NCI-H2196 treated with DMSO at 0.1 percent for 48 hours (cell line): ENCODE measurements around the gene FILIP1.

ENCODE experiments used
- DNase-seq: peaks from one replicate; lab custom pipeline; 2025; ENCODE audit not compliant: unreplicated experiment; lab: John Stamatoyannopoulos, UW

Gene FILIP1, protein sequence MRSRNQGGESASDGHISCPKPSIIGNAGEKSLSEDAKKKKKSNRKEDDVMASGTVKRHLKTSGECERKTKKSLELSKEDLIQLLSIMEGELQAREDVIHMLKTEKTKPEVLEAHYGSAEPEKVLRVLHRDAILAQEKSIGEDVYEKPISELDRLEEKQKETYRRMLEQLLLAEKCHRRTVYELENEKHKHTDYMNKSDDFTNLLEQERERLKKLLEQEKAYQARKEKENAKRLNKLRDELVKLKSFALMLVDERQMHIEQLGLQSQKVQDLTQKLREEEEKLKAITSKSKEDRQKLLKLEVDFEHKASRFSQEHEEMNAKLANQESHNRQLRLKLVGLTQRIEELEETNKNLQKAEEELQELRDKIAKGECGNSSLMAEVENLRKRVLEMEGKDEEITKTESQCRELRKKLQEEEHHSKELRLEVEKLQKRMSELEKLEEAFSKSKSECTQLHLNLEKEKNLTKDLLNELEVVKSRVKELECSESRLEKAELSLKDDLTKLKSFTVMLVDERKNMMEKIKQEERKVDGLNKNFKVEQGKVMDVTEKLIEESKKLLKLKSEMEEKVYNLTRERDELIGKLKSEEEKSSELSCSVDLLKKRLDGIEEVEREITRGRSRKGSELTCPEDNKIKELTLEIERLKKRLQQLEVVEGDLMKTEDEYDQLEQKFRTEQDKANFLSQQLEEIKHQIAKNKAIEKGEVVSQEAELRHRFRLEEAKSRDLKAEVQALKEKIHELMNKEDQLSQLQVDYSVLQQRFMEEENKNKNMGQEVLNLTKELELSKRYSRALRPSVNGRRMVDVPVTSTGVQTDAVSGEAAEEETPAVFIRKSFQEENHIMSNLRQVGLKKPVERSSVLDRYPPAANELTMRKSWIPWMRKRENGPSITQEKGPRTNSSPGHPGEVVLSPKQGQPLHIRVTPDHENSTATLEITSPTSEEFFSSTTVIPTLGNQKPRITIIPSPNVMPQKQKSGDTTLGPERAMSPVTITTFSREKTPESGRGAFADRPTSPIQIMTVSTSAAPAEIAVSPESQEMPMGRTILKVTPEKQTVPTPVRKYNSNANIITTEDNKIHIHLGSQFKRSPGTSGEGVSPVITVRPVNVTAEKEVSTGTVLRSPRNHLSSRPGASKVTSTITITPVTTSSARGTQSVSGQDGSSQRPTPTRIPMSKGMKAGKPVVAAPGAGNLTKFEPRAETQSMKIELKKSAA (N-terminal part only)

DNA sequence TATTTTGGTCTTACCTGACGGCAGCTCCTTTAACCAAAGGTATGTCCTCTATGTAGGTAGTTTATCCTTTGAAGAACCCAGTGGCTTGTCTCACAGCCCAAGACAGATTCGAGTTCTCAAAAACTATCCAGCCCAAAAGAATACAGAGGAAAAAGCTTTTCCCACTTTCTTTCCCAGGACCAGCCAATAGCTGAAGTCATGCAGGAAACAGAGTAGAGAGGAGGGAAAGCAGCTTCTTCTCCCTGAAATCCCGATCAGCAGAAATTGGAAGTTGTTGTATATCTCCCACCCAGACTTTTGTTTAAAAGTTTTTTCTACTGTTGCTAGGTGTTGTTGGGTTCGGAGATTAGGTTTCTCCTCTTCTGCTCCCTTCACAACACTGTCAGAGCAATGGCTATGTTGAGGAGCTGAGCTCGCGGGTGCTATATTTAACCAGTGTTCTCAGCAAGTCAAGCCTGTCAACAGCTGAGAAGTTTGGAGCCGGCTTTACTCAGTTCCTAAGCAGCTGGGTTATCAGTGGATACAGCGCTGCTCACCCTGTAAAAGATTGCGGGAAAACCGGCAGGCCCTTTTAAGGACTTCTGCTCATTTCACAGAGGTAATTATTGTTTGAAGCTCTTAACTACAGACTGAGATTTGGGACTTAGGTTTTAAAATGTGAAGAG lies at the start of gene FILIP1:
Gene FILIP1, minus strand, starts transcription at position 401 of the 665 bp plus-strand sequence. CDS start 78,828 bp downstream, outside the sequence.
- no peak for DNase-seq

DNA sequence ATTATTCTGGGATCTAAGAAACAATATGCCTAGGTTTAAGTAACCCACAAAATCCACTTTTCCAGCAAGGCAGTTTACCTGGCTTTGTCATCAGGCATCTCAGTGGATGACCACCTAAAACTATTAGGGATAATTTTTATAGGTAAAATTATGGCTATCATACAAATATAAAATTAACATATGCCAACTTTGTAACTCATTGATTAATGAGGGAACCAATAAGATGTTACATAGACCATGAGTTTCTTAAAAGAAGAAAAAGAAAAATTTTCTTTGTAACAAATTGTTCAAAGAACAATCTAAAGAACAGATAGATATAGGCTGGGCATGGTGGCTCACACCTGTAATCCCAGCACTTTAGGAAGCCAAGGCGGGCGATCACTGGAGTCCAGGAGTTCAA lies 49.7 kb upstream of the FILIP1 start:
- DNase-seq: no peak

DNA sequence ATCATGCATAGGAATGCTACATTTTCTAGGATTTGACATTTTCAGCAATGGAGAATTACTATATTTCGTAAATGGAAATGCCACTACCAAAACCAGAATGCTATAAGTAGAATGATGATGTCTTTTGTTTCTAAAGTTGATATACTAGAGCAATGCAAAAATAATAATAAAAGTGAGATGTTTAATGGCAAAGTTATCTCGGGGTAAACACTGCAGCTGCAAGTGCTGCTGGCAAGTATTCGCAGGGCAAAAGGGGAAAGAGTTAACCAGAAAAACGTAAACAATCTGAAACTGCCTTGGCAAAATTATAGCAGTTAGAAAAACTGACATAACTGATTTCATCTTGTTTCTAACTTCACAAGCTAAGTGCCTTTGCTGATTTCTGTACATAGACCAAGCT lies 45.5 kb upstream of the FILIP1 start:
- DNase-seq: no peak

DNA sequence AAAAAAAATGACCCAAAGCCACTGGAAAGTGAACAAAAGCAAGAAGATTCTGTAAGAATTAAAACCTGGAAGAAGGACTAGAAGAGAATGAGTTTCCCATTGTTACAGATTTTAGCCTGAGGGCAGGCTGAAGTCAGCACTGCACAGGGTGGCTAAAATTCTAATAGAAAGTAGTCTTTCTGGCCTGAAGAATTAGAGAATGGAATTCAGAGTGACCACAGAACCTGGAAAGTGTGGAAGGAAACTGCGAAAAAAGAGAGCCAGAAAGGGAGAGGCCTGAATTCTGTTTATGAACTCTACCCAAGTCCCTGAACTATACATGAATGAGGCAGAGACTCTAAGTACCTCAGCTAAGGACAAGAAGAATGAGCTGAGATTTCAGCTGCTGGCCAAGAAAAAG lies 38.9 kb upstream of the FILIP1 start:
- no peak for DNase-seq

DNA sequence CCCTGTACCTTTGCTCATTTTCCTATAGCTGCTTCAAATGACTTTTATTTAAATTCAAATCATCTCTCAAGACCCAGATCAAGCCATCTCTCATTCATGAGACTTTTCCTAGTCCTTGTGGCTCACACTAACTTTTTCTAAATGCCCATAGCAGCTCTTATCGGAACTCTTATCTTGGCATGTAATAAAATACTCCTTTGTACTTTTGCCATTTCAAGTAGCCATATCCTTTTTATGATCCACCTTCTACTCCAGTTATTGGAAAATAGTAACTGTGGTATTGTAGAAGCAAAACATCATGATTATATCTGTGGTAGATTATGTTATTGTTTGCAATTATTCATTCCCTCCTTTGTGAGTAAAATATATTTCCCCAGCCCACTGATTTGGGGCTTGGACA lies 37.6 kb upstream of the FILIP1 start:
- DNase-seq: no peak

DNA sequence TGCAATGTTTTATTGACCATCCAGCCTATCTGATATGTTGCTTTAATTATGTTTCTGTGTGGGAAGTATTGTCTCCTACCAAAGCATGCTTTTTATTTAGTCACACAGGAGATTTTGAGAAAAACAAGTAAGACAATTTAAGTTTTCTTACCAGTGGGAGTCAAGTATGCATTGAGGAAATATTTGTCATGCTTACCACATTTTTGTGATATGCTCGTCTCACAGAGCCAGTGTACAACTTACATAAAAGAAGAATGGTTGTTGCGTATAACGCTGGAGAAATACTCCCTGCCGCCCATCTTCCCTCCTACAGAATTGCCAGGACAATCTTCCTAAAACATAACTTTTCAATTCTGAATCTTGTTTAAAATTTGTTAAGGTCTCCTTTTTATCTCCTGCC lies 37.1 kb upstream of the FILIP1 start:
- DNase-seq: no peak

DNA sequence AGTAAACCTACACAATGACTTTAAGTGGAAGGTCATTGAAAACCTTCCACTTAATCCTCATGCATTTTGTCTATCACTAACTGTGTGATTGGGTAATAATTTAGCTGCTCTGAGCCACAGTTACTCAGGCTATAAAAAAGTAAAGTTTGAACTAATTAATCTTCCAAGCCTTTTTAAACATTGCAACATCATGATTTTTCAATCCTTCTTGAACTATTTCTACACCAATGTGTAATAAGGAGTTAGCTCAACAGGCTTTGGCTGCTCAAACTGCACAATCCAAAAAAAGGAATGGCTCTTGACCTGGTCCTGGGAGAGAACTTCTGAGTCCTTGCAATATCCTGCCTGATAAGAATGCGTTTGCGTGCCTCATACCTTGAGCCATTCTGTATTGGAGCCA lies 34.8 kb upstream of the FILIP1 start:
- DNase-seq: no peak

DNA sequence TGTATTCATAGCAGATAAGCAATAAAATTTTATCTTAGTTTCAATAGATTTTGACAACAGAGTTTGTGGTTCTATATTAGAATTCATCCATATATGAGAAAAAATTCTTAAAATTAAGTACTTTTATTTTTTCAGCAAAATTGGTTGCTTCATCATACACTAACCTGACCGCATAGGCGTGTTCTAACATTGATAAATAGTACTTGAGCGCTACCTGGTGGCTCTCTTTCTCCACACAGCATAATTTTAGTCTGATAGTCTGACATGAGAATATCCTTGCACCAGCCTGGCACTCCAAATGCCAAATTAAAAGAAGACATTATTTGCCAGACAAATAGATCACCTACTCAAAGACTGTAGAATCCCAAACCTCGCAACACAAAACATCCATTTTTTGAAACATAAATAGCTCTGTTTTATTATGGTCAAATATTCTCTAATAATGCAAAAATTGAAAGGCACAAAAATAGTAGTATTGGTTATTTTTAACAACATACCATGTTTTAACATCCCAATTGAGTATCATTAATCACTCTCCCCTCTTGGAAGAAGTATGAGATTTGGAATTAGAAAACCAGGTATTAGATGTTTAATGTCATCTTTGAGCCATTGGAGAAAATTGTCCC lies 33.0 kb upstream of the FILIP1 start:
- DNase-seq: peak; percentile 10

DNA sequence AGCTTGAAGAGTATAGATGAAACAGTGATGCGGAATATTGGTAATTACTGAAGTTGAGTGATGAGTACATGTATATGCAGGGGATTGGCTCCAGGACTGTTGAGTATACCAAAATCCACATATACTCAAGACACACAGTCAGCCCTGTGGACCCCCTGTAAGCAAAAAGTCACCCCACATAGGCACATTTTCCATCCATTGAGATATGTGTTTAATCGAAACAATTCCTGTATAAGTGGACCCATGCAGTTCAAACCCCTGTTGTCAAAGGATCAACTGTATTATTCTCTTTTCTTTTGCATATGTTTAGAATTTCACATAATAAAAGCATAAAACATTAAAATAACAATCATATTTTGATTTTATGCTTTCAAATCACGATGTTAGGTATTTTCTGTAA lies 32.1 kb upstream of the FILIP1 start:
- no peak for DNase-seq

DNA sequence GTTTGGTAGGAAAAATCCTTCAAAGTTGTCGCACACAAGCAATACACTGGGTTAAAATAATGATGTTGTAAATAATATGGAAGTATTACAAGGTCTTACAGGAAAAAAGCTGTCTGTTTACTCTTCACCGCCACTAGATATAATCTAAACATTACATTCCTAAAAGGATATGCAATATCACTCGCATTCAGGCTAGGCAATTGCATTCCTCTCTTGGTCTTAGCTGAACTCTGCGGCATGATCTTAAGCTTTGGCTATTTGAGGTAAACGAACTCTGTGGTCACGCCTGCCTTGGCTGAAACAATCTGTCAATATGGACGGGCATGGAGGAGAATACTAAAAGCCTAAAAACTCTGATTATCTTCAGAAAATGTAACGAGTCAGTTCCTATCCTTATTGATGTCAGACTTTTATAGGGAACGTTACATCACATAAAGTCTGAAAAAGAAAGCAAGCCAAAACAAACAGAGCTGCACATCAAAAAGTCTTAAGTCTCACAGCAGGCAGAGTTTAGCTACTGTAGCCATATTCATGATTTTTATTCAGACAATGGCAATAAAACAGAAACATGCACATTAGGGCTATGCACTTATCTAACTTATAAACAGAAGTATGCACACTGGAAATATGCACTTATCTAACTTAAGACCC lies 30.8 kb upstream of the FILIP1 start:
- no peak for DNase-seq

DNA sequence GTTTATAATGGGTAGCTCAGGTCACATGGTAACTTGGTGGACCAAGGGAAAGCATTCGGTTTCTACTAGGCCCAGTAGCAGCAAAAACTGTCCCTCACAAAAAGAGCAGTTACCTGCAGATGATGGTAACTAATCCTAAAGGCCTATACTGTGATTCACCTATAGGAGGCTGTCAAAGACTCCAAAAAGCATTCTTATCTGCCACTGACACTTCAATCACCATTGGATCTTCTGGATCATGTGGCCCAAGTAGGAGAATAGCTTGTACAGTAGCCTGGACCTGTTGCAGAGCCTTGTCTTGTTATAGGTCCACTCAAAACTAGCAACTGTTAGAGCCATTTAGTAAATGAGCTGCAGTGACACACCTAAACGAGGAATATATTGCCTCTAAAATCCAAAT lies 23.2 kb upstream of the FILIP1 start:
- no peak for DNase-seq

DNA sequence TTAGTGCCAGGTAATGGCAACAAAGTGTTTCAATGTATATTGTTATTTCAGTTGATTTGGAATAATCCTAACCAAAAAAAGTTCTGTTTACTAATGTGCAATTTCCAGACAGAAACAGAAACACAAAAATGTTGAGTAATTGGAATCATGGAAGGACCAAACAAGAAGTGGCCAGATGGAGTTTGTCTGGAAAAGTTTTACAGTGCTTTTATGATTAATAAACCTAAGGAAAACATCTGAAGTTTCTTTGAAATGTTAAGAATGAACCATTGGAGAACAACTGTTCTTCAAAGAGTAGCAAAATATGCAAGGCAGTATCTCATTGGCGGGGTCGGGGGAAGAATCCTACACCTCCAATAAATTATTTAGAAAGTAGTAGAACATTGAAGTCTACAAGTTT lies 19.0 kb upstream of the FILIP1 start:
- DNase-seq: no peak

DNA sequence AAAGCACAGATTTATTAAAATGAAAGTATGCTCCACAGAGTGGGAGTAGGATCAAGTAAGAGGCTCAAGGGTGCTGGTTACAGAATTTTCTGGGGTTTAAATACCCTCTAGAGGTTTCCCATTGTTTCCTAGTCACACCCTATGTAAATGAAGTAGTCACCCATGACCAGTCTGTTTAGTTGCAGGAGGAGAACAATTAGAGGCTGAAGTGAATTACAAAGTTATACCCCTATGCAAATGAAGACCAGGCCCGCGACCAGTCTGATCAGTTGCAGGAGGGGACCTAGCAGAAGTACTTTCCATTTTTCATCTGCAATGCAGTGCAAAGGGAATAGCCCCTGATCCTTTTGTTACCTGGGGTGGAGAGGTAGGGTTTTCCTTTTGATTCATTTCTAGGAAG lies 11.8 kb upstream of the FILIP1 start:
- DNase-seq: no peak

DNA sequence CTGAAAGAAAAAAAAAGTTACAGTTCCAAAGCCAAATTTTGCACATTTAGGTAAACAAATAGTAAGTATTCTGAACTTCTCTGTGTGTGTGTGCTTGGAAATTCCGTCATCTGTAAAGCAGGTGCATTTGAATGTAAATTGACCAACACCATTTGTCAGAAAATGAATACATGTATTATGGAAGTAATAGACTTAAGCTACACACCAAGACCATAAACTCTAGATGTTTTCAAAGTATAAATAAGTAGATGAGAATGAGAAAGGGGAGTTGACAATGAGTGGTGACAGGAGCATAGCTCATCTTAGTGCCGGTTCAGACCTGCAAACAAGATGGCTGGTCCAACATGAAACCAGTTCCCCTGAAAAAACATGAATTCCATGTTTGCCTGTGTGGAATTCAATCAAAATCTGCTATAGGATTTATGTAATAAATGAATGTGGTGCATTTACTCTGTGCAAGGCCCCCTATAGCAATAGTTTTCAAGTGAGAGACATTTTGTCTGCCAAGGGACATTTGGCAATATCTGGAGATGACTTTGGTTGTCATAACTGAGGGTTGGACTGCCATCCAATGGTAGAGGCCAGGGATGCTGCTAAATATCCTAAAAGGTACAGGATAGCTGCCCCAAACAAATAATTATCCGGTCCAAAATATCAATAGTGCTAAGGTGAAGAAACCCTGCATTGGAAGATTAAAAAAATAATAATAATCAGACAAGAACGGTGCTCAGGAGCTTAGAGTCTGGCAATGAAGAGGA lies 11.0 kb upstream of the FILIP1 start:
- no peak for DNase-seq

DNA sequence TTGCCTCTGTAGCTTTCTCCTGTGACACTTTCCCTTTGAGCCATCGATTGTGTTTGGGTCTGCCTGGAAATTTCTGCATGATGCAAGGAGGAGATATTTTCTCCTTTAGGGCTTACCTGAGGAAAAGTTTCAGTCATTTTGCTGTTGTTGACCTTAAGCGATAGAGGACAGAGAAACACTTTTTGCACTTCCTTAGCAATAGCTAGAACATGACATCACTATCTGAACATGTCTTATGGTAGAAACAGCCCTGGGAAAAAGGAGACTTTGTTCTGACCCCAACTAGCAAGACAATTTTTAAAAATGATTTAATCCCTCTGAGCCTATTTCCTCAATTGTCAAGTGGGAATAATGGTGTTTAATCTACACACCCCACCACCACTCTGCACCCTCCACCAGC lies 9.7 kb upstream of the FILIP1 start:
- DNase-seq: no peak

DNA sequence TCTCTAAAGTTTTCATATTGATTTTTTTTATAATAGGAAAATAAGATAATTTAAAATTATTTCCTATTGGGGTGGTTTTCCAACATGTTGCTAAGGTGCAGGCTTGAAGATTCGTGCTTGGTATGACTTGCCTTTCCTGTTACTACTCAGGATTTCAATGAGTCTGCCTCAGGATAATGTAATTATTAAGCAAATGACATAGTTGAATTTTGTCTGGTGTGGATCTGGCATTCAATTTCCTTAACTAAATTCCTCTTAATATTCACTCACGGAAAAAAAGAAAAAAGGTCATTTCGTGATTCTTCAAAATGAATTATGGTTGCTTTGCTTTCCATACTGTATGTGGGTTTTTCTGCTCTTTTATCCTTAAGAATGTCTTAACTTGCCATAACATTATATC lies 9.3 kb upstream of the FILIP1 start:
- DNase-seq: no peak

DNA sequence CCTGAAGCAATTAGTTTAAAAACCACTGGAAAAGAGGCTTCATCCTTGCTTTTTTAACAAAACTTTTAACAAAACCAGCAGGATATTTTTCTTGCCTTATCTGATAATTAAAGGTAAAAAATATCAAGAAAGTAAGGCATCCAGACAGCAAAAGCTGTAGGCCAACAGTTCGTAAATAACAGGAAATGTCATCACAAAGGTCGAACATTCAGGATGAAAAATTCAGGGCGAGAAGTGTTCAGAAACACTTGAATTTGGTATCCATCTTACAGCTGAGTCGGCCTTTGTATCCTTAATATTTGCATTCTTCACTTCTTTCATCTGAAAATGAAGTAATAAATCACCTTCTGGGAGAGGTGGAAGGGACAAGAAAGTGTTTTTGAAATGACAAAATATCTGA lies 8.2 kb upstream of the FILIP1 start:
- DNase-seq: no peak

DNA sequence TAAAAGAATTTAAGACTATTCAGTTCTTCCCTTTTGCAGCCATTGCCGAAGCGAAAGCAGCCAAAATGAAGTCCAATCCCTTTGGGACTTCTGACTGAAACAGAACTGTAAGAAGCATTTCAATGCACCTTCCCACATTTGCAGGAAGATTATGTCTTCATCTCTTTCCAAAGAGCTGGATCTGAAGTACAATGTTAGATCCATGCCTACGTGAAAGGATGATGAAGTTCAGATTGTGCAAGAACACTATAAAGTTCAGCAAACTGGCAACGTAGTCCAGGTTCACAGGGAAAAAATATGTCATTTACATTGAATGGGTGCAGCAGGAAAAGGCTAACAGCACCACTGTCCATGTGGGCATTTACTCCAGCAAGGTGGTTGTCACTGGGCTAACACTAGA lies 6.0 kb upstream of the FILIP1 start:
- no peak for DNase-seq

DNA sequence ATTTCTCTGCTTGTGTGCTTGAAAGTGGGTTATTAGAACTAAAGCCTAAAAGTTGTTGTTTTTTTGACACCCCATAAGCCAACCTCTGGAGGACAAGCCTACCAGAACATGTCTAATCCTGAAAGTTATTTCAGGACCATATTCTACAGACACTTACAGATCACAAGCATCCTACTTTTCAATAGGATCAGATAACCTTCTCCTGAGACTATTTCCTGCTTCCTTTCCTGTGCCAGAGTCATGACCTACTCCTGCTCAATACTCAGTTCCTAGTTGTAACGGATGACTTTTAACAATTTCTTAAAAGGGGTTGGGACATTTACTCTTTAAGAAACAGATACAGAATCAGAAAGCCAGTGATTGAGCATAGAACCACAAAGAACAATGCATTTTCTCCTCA lies 5.3 kb upstream of the FILIP1 start:
- DNase-seq: no peak
